Testis (tissue), 2 donors: ENCODE measurements around the gene SIX5.

Experiments
- CTCF ChIP-seq, 3 experiments: fragments of 450-650 bp in 2 of 3; fragments of 200-600 bp in 1 of 3; sonication (generic) in 1 of 3; IDR thresholded peaks; one replicate each; pipeline ENCODE4 v1.5.1; 2016 to 2019; ENCODE audit warnings: antibody characterized with exemption in 3 of 3, mild to moderate bottlenecking in 2 of 3, moderate library complexity in 1 of 3
- POLR2A ChIP-seq: fragments of 450-650 bp; IDR thresholded peaks from one replicate; pipeline ENCODE4 v1.6.1; 2017; ENCODE audit warnings: antibody characterized with exemption, mild to moderate bottlenecking, moderate library complexity

- TF ChIP-seq CTCF (IDR thresholded peaks at IDR 0.05) (no peak), POLR2A (no peak)
Observed at GRCh38 chr19:45791744-45792469, 22.9 kb upstream of the SIX5 start.
